Posterior vena cava (tissue), 2 donors: ENCODE results near the gene CYP27B1. TPM values are rescaled to one million over a fixed set of nuclear protein-coding genes. Genes with fewer than 3 reads are reported as not detected.
"Not testable (repeated sequence)": the region's sequence is repeated elsewhere in the genome, so short reads cannot be mapped to it uniquely, and the experiment has no call there.

Source experiments
- DNase-seq: peaks from one replicate; pipeline ENCODE4 v3.0.0-alpha.2; 2020; ENCODE audit warnings: low spot score
- intact Hi-C, 2 donors: fragments of 100-400 bp; cut with DNase I; formaldehyde crosslinking; loops; one replicate each; pipeline versions ENCODE4 v1.14.1 to v1.14.2; 2022 to 2023
- total RNA-seq, 2 donors: library from RNA; stranded (reverse); fragmentation: NEBNext Ultra II Directional; extraction: Animal tissue kit (Norgen Biotek cat#: 25700); gene quantifications; one replicate each; pipeline ENCODE4 v1.2.1, GENCODE V29; 2021
- donor health status: DM: yes; HTN: yes; CAD: no.
- donor health status: DM: yes; HTN: yes; CAD: no.

CYP27B1 gene
- total RNA-seq, 2 donors from 2014 or later, result 0.57 to 1.1 TPM

DNA sequence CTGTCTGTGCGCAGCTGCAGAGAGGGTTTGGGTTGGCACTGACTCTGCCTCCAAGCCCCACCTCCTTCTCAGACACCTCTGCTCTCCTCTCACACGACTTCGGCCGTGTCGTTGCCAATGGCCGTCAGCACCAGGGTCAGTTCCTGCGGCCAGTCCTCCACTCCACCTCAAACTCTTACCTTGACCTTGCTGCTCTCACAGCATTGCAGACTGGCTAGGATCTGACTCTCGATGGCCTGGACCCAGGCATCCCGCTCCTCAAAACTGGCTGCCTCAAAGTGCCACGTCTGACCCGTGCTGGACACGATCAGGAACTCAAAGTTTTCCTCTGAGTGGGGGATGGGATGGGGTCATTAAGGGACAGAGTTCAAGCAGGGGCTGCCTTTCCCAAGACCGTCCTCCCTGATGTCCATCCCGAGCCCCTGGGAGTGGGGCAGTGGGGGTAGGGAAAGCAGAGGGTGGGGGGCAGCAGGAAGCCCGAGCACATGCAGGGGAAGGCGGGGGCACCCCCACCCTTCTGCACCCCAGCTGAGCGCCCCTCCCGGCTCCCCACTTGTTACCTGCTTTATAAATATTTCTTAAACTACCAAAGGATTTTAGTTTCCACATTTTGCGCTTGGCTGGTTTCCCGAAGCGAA is 39.0 kb downstream of the CYP27B1 start:
- peak; percentile 59 for DNase-seq

DNA sequence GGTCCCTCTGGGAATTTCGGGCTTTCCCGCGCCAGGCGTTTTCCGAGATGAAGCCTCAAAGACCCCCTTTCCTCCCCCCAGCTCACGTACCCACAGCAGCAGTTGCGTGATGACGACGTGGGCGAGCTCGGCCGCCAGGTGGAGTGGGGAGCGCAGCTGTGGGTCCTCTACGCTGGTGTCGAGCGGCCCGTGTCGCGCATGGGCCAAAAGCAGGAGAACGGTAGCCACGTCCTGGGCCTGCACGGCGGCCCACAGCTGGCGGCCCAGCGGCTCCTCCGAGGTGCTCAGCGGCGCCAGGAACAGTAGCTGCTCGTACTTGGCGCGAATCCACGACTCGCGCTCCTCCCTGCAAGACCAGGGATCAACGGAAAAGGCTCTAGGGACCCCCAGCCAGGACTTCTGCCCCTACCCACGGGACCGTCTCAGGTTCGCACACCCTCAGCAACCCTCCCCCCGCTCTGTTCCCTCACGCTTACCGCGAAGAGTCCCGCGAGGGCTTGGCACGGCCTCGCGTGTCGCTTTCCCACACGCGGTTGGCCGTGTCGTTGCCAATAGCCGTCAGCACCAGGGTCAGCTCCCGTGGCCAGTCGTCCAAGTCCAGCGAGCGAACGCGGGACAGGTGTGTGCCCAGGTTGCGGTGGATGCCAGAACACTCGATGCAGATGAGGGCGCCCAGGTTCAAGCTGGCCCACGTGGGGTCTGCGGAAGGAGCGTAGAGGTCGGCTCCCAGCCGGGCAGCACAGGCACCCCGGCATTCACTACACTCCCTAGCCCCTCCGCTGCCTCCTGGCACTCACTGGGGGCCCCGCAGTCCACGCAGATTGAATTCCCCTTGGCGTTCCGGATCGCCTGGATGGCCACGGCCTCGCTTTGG is 39.8 kb downstream of the CYP27B1 start:
- DNase-seq, result peak; percentile 79
- intact Hi-C loops, result no loop called here

More for the DNA sequence above, 39.0 kb downstream of the CYP27B1 start:
- intact Hi-C loops, result no loop called here

DNA sequence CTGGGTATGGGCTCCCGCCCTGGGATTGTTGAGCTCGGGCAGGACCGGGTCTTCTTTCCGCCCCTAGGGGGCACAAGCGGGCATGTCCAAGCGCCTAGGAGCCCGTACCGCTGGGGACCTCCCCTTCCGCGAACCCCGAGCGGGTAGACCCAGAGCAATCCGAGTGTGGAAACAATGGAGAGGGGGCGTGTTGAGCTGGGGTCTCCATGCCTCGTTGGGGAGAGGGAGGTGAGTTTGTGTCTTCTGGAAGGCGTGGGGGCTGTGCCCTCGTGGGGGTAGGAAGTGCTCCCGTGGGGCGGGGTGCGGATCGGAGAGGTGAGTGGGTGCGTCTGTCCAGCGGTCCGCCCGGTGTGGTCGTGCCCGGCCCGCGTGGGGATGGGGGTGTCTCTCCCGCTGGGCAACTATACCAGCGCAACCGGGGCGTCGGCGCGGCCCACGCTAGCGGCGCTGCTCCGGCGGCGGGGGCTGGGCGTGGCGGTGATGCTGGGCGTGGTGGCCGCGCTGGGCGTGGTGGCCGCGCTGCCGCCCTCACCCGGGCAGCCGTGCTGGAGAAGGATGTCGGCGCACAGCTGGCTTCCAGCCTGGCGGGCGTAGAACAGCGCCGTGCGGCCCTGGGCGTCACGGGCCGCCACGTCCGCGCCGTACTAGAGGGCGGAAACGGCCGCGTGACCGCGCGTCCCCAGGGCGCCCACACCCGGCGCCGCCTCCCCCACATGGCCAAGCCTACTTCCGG is 40.6 kb downstream of the CYP27B1 start:
- intact Hi-C loops, result no loop called here
- DNase-seq, result peak; percentile 94

DNA sequence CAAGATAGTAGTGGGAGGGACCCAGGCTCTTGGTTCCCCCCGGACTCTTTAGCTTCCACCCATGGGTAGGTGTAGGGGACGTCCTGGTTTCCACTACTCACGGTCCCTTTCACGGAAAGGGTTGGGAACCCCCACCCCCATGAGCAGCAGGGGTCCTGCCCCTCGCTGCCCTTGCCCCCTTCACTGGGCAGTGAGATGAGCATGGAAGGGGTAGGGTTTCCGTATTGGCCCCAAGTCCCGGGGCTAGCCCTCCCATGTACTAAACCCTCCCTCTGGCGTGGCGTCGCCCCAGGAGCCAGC is 41.1 kb downstream of the CYP27B1 start:
- intact Hi-C loops, result no loop called here
- DNase-seq, result no peak

DNA sequence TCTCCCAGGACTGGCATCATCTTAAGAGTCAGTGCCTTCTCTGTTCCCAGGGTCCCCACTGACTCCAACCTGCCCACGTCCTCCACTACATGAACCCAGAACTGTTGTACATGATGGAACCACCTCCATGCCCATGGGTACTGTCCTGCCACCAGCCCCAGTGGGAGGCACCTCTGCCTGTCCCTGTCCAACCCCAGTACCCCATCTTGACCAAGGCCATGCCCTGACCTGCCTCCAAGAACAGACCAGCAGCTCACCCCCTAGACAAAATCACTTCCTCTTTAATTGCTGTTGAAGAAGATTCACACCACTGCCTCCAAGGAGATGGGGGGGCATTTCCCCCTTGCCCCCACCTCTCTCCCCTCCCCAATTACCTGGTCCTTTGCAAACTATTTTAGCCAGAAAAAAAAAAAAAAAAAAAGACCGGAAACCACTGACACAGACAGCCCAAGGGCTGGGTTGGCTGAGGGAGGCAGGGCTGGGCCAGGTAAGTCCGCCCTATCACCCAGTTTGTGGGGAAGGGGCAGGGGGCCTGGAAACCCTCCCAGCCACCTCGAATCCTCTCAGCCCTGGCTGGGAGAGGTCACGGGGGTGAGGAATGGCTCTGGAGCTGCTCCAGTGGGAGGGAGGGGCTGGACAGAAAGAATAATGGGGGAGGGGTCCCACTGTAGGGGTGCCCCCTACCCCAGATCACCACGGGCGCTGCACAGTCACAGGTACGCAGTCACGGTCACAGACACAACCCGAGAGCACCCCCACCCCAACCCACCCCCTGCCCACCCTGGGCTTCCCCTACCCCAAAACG is 41.7 kb downstream of the CYP27B1 start:
- intact Hi-C loops, result no loop called here
- peak; percentile 62 for DNase-seq

DNA sequence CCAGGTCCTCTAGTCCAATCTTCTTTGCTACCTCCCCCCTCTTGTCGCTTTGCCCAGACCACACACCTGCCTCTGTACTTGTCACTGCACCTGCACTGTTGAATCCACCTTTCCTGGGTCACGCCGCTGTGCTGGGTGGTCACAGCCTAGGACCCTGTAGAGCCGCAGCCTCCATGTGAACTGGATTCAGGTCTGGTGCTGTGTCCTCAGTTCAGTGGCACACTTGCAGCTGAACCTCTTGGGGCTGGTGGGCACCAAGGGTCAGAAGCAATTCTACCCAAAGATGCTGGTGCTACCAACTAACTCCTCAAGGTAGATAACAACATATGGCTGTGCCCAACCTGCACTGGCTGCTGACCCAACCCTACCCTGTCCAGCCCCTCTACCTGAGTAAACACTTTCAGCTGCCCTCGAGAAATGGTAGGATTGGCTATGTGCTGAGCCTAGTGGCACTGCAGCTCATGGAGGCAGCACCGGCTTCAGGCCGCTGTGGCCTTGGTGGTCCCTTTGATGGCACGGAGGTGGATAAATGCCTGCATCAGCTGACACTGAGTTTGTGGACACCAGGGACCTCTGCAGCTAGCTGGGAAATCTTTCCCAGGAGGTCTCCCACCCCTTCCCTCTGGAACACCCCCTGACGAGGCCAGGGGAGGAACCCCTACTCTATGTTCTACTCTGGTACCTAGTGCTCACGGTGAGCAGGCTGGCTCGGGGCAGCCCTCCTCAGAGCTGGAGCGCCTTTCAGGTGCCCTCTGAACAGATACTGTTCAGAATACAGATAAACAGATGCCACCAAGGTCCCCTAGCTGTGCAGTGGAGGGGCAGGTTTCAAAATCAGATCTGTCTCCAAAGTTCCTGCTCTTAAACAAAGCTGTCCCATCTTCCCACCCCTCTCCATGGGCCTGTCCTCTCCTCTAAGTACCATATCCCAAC is 42.6 kb downstream of the CYP27B1 start:
- no peak for DNase-seq
- intact Hi-C loops, result no loop called here

DNA sequence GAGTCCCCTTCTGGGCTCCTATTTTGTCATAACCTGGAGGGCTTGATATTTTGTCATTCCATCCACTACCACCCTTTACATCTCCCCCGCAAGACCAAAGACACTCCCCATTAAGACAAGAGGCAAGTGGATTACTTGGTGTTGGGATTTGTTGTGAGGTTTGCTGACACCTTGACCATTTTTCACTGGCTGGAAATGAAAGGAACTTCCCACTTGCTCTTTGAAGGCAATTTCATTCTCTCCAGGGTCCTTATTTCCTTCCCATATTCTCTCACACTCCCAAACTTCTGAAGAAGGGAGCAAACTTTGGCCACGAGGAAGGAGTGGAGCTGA is 43.3 kb downstream of the CYP27B1 start:
- DNase-seq, result no peak
- intact Hi-C loops, result no loop called here

DNA sequence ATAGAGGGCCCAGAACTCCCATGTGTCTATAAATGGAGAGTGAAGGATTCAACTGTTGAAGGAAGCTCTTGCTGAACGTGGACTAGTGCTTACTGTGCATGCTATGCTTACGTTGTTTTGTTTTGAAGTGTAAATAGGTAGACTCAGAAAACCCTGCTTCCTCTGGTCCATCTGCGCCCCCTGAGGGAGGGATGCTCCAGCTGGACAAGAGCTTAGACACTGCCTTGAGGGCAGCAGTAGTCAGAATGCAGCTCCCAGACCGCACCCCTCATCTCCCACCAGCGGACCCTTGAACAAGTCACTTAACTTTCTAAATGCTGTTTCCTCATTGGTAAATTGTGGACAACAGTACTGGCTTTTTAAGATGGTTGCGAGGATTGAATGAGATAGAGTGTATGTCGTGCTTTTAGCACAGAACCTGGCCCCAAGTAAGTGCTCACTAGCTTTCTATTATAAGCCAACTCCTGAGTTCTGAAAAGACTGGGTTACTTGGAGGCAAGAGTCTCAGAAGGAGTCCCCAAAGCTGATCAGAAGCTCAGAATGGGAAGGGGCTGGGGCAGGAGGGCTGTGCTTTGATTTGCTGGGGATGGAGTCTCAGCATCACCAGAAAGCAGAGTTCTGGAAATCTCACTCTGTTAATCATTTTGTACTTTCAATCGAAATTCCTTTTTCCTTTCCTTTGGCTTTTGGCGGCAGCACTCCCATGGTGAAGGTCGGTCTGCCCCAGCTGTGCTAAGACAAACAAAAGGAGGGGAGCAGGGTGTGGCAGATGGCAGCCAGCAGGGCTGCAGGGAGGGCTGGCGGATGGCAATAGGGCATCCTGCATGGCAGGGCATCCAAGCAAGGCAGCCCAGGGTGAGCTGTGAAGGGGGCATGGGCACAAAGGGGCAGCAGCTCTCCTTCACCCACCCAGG is 43.9 kb downstream of the CYP27B1 start:
- intact Hi-C loops, result no loop called here

DNA sequence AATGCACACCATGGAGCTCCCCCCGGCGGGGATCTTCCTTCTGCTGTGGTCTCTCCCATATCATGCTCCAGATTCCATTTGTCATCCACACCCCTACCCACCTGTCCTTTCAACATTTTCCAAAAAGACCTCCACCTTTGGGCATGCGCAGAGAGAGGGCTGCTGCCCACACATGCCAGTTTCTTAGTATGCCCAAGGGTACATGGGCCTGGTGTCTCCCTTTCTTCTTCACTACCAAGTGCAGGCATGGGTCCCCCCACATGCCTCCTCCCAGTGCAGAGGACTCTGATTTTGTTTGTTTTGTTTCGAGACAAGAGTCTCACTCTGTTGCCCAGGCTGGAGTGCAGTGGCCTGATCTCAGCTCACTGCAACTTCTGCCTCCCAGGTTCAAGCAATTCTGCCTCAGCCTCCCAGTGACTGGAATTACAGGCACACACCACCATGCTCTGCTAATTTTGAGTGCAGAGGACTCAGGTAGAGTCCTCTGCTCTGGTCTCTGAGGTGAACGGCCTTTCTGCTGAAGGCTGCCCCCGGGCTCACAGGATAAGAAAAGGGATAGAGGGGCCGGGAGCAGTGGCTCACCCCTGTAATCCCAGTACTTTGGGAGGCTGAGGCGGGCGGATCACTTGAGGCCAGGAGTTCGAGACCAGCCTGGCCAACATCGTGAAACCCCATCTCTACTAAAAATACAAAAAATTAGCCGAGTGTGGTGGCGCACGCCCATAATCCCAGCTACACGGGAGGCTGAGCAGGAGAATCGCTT is 44.9 kb downstream of the CYP27B1 start:
- not testable (repeated sequence) for DNase-seq

More for the DNA sequence above, 43.9 kb downstream of the CYP27B1 start:
- peak; percentile 72 for DNase-seq

DNA sequence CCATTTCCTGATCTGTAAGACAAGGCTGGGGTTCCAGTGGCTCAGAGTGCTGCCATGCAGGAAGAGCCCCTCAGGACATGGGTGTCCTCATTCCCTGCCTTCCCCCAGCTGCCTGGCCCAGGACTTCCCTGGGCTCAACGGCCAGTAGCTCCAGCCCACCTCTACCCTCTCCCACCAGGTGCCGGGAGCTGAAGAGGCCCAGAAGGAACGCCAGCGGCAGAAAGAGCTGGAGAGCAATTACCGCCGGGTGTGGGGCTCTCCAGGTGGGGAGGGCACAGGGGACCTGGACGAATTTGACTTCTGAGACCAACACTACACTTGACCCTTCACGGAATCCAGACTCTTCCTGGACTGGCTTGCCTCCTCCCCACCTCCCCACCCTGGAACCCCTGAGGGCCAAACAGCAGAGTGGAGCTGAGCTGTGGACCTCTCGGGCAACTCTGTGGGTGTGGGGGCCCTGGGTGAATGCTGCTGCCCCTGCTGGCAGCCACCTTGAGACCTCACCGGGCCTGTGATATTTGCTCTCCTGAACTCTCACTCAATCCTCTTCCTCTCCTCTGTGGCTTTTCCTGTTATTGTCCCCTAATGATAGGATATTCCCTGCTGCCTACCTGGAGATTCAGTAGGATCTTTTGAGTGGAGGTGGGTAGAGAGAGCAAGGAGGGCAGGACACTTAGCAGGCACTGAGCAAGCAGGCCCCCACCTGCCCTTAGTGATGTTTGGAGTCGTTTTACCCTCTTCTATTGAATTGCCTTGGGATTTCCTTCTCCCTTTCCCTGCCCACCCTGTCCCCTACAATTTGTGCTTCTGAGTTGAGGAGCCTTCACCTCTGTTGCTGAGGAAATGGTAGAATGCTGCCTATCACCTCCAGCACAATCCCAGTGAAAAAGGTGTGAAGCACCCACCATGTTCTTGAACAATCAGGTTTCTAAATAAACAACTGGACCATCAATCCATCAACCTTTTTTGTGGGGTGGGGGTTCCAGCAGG is 46.0 kb downstream of the CYP27B1 start:
- DNase-seq, result no peak

More for the DNA sequence above, 44.9 kb downstream of the CYP27B1 start:
- intact Hi-C loops, result not testable (repeated sequence)

DNA sequence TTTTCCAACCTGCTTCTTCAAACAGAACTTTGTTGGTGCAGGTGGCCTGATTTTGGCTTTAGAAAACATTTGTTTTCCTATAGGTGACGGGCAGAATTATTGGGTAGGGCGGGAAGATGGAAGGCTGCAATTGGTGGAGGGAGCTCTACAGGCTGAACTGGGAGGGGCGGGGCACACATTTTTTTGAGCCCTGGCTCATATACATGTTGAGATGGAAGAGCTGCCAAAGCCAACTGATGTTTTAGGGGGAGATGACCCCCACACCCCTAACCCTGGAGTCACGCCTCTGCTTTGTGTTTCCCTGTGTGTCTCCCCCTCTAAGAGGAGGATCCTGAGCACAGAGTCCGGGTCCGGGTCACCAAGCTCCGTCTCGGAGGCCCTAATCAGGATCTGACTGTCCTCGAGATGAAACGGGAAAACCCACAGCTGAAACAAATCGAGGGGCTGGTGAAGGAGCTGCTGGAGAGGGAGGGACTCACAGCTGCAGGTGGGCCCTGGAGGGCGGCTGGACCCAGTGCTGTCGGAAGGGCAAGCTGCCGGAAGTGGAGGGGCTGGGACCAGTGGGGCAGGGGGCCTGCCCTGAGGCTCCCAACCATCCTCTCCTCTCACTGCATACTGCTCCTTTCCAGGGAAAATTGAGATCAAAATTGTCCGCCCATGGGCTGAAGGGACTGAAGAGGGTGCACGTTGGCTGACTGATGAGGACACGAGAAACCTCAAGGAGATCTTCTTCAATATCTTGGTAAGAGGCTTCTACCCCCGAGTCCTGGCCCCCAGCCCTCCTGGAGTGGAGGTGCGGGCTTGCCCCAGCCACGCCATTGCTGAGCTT is 46.9 kb downstream of the CYP27B1 start:
- no peak for DNase-seq
- intact Hi-C loops, result no loop called here

More for the DNA sequence above, 46.0 kb downstream of the CYP27B1 start:
- intact Hi-C loops, result no loop called here

DNA sequence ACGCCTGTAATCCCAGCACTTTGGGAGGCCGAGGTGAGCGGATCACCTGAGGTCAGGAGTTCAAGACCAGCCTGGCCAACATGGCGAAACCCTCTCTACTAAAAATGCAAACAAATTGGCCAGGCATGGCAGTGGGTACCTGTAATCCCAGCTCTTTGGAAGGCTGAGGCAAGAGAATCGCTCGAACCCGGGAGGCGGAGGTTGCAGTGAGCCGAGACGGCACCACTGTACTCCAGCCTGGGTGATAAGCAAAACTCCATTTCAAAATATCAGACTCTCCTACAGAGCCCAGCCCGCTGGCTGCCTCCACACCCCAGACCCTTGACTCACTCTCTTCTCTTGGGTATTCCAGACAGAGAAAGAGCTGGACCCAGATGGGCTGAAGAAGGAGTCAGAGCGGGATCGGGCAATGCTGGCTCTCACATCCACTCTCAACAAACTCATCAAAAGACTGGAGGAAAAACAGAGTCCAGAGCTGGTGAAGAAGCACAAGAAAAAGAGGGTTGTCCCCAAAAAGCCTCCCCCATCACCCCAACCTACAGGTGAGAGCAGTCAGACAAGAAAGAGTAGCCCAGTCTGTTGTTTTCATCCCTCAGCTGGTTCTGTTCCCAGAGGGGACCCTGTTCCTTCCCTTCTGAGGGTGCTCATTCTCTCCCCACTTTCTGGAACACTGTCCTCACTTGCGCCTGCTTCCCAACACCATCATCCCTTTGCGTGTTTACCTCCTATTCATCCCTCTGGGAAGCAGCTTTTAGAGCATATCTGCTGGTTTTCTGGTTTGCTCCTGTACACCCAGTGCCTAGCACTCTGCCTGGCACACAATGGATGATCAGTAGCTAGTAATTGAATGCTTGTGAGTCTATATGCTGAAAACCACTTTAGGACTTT is 48.0 kb downstream of the CYP27B1 start:
- DNase-seq, result no peak
- intact Hi-C loops, result no loop called here

DNA sequence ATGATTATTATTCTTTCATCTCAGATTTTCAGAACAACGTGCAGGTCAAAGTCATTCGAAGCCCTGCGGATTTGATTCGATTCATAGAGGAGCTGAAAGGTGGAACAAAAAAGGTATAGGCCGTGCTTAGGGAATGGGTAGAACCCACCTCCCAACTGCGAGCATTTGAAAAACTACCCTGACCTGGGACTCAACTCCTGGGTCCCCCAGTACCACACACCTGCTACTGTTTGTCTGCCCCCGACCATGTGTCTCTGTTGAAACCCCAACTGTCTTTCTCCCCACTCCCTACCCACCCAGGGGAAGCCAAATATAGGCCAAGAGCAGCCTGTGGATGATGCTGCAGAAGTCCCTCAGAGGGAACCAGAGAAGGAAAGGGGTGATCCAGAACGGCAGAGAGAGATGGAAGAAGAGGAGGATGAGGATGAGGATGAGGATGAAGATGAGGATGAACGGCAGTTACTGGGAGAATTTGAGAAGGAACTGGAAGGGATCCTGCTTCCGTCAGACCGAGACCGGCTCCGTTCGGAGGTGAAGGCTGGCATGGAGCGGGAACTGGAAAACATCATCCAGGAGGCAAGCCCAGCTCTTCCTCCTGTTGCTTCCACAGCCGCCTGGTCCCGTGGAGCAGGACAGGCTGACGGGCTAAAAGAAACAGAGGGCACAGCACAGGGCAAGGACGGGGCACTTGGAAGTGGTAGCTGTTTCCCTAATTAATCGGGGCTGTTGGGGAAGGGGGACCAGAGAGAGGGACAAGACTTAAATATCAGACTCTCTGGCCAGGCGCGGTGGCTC is 48.8 kb downstream of the CYP27B1 start:
- no peak for DNase-seq
- intact Hi-C loops, result no loop called here
